SIG-M5 treated with dmso at 0.1 percent for 504 hours (cell line): ENCODE measurements around the gene SDF4.
A peak's percentile ranks its signal among the peaks of the same experiment; 100 is the strongest.

Experiments
- DNase-seq: peaks from one replicate; lab custom pipeline; 2025; ENCODE audit not compliant: unreplicated experiment; lab: John Stamatoyannopoulos, UW

The SDF4 gene

GRCh38 chr1:1231400-1232207 is at the start of gene SDF4:
Gene SDF4, minus strand, starts transcription at chr1:1232001. Its CDS starts 3,229 bp downstream, at chr1:1228772.
- DNase-seq = peak; percentile 90

- no peak for DNase-seq
Observed at GRCh38 chr1:1280782-1281481, 49.1 kb upstream of the SDF4 start.

GRCh38 chr1:1279028-1279427 is 47.2 kb upstream of the SDF4 start:
- DNase-seq = no peak

- no peak for DNase-seq
Observed at GRCh38 chr1:1278620-1279019, 46.8 kb upstream of the SDF4 start.

- no peak for DNase-seq
Observed at GRCh38 chr1:1275836-1276235, 44.0 kb upstream of the SDF4 start.

GRCh38 chr1:1274931-1275431 is 43.2 kb upstream of the SDF4 start:
- no peak for DNase-seq

GRCh38 chr1:1274299-1274930 is 42.6 kb upstream of the SDF4 start:
- DNase-seq = no peak

GRCh38 chr1:1273512-1274298 is 41.9 kb upstream of the SDF4 start, which contains the start of gene UBE2J2:
Gene UBE2J2, minus strand, starts transcription at chr1:1273854. Its CDS starts 5,862 bp downstream, at chr1:1267992.
- peak; percentile 86 for DNase-seq

- DNase-seq = no peak
Observed at GRCh38 chr1:1273209-1273511, 41.4 kb upstream of the SDF4 start.

- DNase-seq = peak; percentile 48
Observed at GRCh38 chr1:1272341-1273208, 40.8 kb upstream of the SDF4 start.

- DNase-seq = no peak
Observed at GRCh38 chr1:1270813-1271212, 39.0 kb upstream of the SDF4 start.

- no peak for DNase-seq
Observed at GRCh38 chr1:1268284-1268682, 36.5 kb upstream of the SDF4 start.

GRCh38 chr1:1267488-1268283 is 35.9 kb upstream of the SDF4 start:
- no peak for DNase-seq

GRCh38 chr1:1264868-1265272 is 33.1 kb upstream of the SDF4 start:
- DNase-seq = no peak

- no peak for DNase-seq
Observed at GRCh38 chr1:1264026-1264425, 32.2 kb upstream of the SDF4 start.

GRCh38 chr1:1262758-1263157 is 31.0 kb upstream of the SDF4 start:
- no peak for DNase-seq

- DNase-seq = no peak
Observed at GRCh38 chr1:1262071-1262470, 30.3 kb upstream of the SDF4 start.

GRCh38 chr1:1260843-1261560 is 29.2 kb upstream of the SDF4 start:
- no peak for DNase-seq
